Measurements from ENCODE around the gene SYTL5.

DNA sequence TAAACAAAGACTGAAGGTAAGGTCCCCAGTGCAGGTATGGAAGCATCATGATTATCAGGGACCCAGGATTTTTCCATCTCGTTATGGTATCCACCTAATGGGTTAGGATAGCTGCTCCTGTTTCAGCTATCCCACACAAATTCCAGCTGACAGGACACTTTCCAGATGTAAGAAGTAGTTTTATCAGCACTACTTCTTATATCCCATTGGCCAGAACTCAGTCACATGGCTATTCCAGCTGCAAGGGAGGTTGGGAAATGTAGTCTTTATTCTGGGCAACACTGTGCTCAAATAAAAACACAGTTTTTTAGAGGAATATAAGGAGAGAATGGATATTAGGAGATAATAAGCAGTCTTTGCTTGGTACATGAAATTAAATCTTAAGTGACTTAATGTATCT, 117.6 kb downstream of the SYTL5 start:
- TF ChIP-seq POLR2A (IDR thresholded peaks at IDR 0.05) = no peak
- no peak for TF ChIP-seq CTCF (IDR thresholded peaks at IDR 0.05)

Data from thyroid gland (tissue), 4 donors.